Spleen (tissue), 7 donors: Measurements from ENCODE around the gene PLD4.
"Not testable (repeated sequence)": the region's sequence is repeated elsewhere in the genome, so short reads cannot be mapped to it uniquely, and the experiment has no call there.

Experiments used
- CTCF ChIP-seq, 11 experiments: fragments of 200-600 bp in 7 of 11; fragments of 450-650 bp in 4 of 11; sonication (generic) in 4 of 11; IDR thresholded peaks in 8 of 11; conservative IDR thresholded peaks in 3 of 11; 1 replicate in 7 of 11; 2 replicates in 4 of 11; pipeline versions ENCODE4 v1.4.0 to v1.8.0; 2016 to 2021; ENCODE audit warnings: antibody characterized with exemption in 11 of 11, inconsistent platforms in 4 of 11, mild to moderate bottlenecking in 1 of 11
- POLR2A ChIP-seq, 3 donors: fragments of 450-650 bp; IDR thresholded peaks; one replicate each; pipeline ENCODE4 v1.5.1; 2017; ENCODE audit warnings: antibody characterized with exemption in 3 of 3, mild to moderate bottlenecking in 1 of 3
- POLR2AphosphoS5 ChIP-seq, 3 donors: sonication (generic); formaldehyde crosslinking; IDR thresholded peaks; one replicate each; pipeline ENCODE4 v1.5.1; 2017; ENCODE audit warnings: antibody characterized with exemption in 3 of 3
- donor health status: DM: no; HTN: no; CAD: no; lungs with moderate emphysema.
- donor health status: DM: no; HTN: no; CAD: no.
- donor health status: DM: no; HTN: no; CAD: no.

GRCh38 chr14:104951863-104952657 lies 27.4 kb downstream of the PLD4 start:
- not testable (repeated sequence) for TF ChIP-seq CTCF (IDR thresholded peaks at IDR 0.05 in 8 of 11, conservative IDR thresholded peaks at IDR 0.05 in 3 of 11); POLR2AphosphoS5 (IDR thresholded peaks at IDR 0.05); POLR2A (IDR thresholded peaks at IDR 0.05)
